GM23248 (cell line): ENCODE results near the gene MAGI1. TPM values are rescaled to one million over a fixed set of nuclear protein-coding genes. Genes with fewer than 3 reads are reported as not detected.

Source experiments
- DNase-seq: peaks from one replicate; pipeline ENCODE4 v3.0.0-alpha.2; 2015
- H2AFZ ChIP-seq: fragments of 200-600 bp; sonication (generic); 2 replicates; pipeline ENCODE4 v1.6.1; 2016; ENCODE audit warnings: antibody characterized with exemption
- H3F3A ChIP-seq: fragments of 200-600 bp; sonication (generic); 2 replicates; pipeline ENCODE4 v1.6.1; 2016; ENCODE audit warnings: mild to moderate bottlenecking, antibody characterized with exemption, mixed run types; ENCODE audit not compliant: insufficient read depth
- H3K27ac ChIP-seq: fragments of 200-600 bp; sonication (generic); 2 replicates; pipeline ENCODE4 v1.5.1; 2016; ENCODE audit warnings: mild to moderate bottlenecking
- H3K27me3 ChIP-seq: fragments of 200-600 bp; sonication (generic); replicated peaks from 2 replicates; pipeline ENCODE4 v1.6.1; 2016; ENCODE audit warnings: mild to moderate bottlenecking; ENCODE audit not compliant: insufficient read depth
- H3K36me3 ChIP-seq: fragments of 200-600 bp; sonication (generic); 2 replicates; pipeline ENCODE4 v1.6.1; 2016; ENCODE audit warnings: low read depth, mild to moderate bottlenecking
- H3K4me1 ChIP-seq: fragments of 200-600 bp; sonication (generic); 2 replicates; pipeline ENCODE4 v1.6.1; 2016; ENCODE audit warnings: mild to moderate bottlenecking; ENCODE audit not compliant: insufficient read depth
- H3K4me2 ChIP-seq: fragments of 200-600 bp; sonication (generic); one replicate; pipeline ENCODE4 v1.6.1; 2016; ENCODE audit warnings: mild to moderate bottlenecking; ENCODE audit not compliant: unreplicated experiment
- H3K4me3 ChIP-seq: fragments of 200-600 bp; sonication (generic); 2 replicates; pipeline ENCODE4 v1.5.1; 2016; ENCODE audit warnings: mild to moderate bottlenecking
- H3K79me2 ChIP-seq: fragments of 200-600 bp; sonication (generic); 2 replicates; pipeline ENCODE4 v1.6.1; 2016; ENCODE audit warnings: mild to moderate bottlenecking; ENCODE audit not compliant: insufficient read depth
- H3K9ac ChIP-seq: fragments of 200-600 bp; sonication (generic); 2 replicates; pipeline ENCODE4 v1.6.1; 2016; ENCODE audit warnings: mild to moderate bottlenecking
- H3K9me2 ChIP-seq: fragments of 200-600 bp; sonication (generic); 2 replicates; pipeline ENCODE4 v1.6.1; 2016; ENCODE audit warnings: mixed run types, mild to moderate bottlenecking, moderate library complexity; ENCODE audit not compliant: insufficient read depth
- H3K9me3 ChIP-seq: fragments of 200-600 bp; sonication (generic); one replicate; pipeline ENCODE4 v1.6.1; 2017; ENCODE audit warnings: low read depth
- H4K20me1 ChIP-seq: fragments of 200-600 bp; sonication (generic); 2 replicates; pipeline ENCODE4 v1.6.0; 2016; ENCODE audit not compliant: insufficient read depth
- EZH2 ChIP-seq: fragments of 200-600 bp; sonication (generic); IDR thresholded peaks from 2 replicates; pipeline ENCODE4 v1.6.1; 2018; ENCODE audit warnings: antibody characterized with exemption, mild to moderate bottlenecking; ENCODE audit not compliant: insufficient read depth, poor library complexity, severe bottlenecking
- EZH2phosphoT487 ChIP-seq: fragments of 200-600 bp; sonication (generic); IDR thresholded peaks from 2 replicates; pipeline ENCODE4 v1.6.1; 2018; ENCODE audit warnings: antibody characterized with exemption, moderate library complexity, mild to moderate bottlenecking, low read depth; ENCODE audit not compliant: insufficient read depth
- WGBS, 2 experiments: methylation state at CpG; one replicate each; pipeline ENCODE4 v1.1.6; 2015 to 2017; ENCODE audit warnings: low lambda C conversion rate in 2 of 2, low coverage in 1 of 2; ENCODE audit errors: missing lambda C conversion rate in 2 of 2; 5-methylcytosine and 5-hydroxymethylcytosine counted together
- in situ Hi-C: fragments of 300-500 bp; cut with MboI; formaldehyde crosslinking; loops from 2 replicates; pipeline ENCODE4 v1.15.0; 2020
- polyA plus RNA-seq: library from polyadenylated mRNA; unstranded; fragments of >200 nt; fragmentation: Nextera tagmentation; extraction: Ambion mirVana; gene quantifications from 2 replicates; pipeline ENCODE4 v1.2.1, GENCODE V29; 2016
- total RNA-seq: library from RNA; depleted of rRNA; stranded (reverse); fragments of >200 nt; shearing (Covaris generic); gene quantifications from 2 replicates; pipeline ENCODE4 v1.2.3, GENCODE V29; 2014

Gene MAGI1
- total and polyA plus RNA-seq, 2 experiments from 2014 or later = 7.3 to 13.8 TPM

- no peak overlapping the region for H3K9ac ChIP-seq
- WGBS, 2 experiments = 78 to 80% methylated on average over 10 of the region's 10 CpGs
- H3K36me3 ChIP-seq = peaks cover 16% of the 10 kb centered on the region; the same call in 1 of the 2 replicates
- H3F3A ChIP-seq = no peaks in the 10 kb centered on the region
- H3K9me2 ChIP-seq = no peaks in the 10 kb centered on the region
- no peak overlapping the region for H3K27ac ChIP-seq
- H2AFZ ChIP-seq = no peak overlapping the region
- no peaks in the 10 kb centered on the region for H3K27me3 ChIP-seq
- no peaks in the 10 kb centered on the region for H3K4me1 ChIP-seq
- H3K9me3 ChIP-seq = no peaks in the 10 kb centered on the region
- no peak overlapping the region for H3K4me2 ChIP-seq
- no peak for DNase-seq
- no peaks in the 10 kb centered on the region for H3K79me2 ChIP-seq
- no peak for TF ChIP-seq EZH2
- no peak for TF ChIP-seq EZH2phosphoT487
- H3K4me3 ChIP-seq = no peak overlapping the region
- no peaks in the 10 kb centered on the region for H4K20me1 ChIP-seq
- in situ Hi-C loops = no loop called here
These were observed 657.2 kb downstream of the MAGI1 start for GRCh38 chr3:65381496-65382010.

- 97 to 98% methylated on average over 19 to 35 of the region's 35 CpGs for WGBS, 2 experiments
These were observed 659.5 kb downstream of the MAGI1 start for GRCh38 chr3:65379223-65379622.

GRCh38 chr3:65377637-65378036, 661.1 kb downstream of the MAGI1 start:
- Histone ChIP-seq H3K9me3 (no peaks in the 10 kb centered on the region), H3K36me3 (peaks cover 16% of the 10 kb centered on the region; the same call in 1 of the 2 replicates), H3F3A (no peaks in the 10 kb centered on the region), H3K4me3 (no peak overlapping the region), H3K79me2 (no peaks in the 10 kb centered on the region), H3K9ac (no peak overlapping the region), H2AFZ (no peak overlapping the region), H3K27me3 (no peaks in the 10 kb centered on the region), H3K4me2 (no peak overlapping the region), H3K9me2 (no peaks in the 10 kb centered on the region), H4K20me1 (no peaks in the 10 kb centered on the region), H3K27ac (no peak overlapping the region), H3K4me1 (no peaks in the 10 kb centered on the region)
- TF ChIP-seq EZH2phosphoT487 = no peak
- in situ Hi-C loops = no loop called here
- no peak for DNase-seq
- 92 to 97% methylated on average over 2 of the region's 2 CpGs for whole genome bisulfite sequencing, 2 experiments

More at GRCh38 chr3:65379223-65379622, 659.5 kb downstream of the MAGI1 start:
- no peaks in the 10 kb centered on the region for H3K4me1 ChIP-seq
- H3K27ac ChIP-seq = no peak overlapping the region
- H3K4me3 ChIP-seq = no peak overlapping the region
- in situ Hi-C loops = no loop called here
- TF ChIP-seq EZH2phosphoT487 (no peak), EZH2 (no peak)
- H3K36me3 ChIP-seq = peaks cover 21% of the 10 kb centered on the region; the same call in 1 of the 2 replicates
- no peak overlapping the region for H3K4me2 ChIP-seq
- no peaks in the 10 kb centered on the region for H3F3A ChIP-seq
- no peaks in the 10 kb centered on the region for H3K79me2 ChIP-seq
- no peak overlapping the region for H2AFZ ChIP-seq
- H3K9ac ChIP-seq = no peak overlapping the region
- DNase-seq = no peak
- no peaks in the 10 kb centered on the region for H4K20me1 ChIP-seq
- H3K9me3 ChIP-seq = no peaks in the 10 kb centered on the region
- H3K27me3 ChIP-seq = no peaks in the 10 kb centered on the region
- H3K9me2 ChIP-seq = no peaks in the 10 kb centered on the region

GRCh38 chr3:65376426-65376825, 662.3 kb downstream of the MAGI1 start:
- H4K20me1 ChIP-seq = no peaks in the 10 kb centered on the region
- no peak overlapping the region for H3K4me3 ChIP-seq
- H3K9ac ChIP-seq = no peak overlapping the region
- no peak for DNase-seq
- no peak overlapping the region for H2AFZ ChIP-seq
- in situ Hi-C loops = no loop called here
- H3K9me3 ChIP-seq = no peaks in the 10 kb centered on the region
- no peaks in the 10 kb centered on the region for H3K9me2 ChIP-seq
- no peak overlapping the region for H3K4me2 ChIP-seq
- H3K79me2 ChIP-seq = no peaks in the 10 kb centered on the region
- 85% methylated on average over 2 of the region's 2 CpGs for WGBS, 2 experiments
- no peaks in the 10 kb centered on the region for H3K27me3 ChIP-seq
- no peak for TF ChIP-seq EZH2phosphoT487
- TF ChIP-seq EZH2 = no peak
- no peaks in the 10 kb centered on the region for H3K4me1 ChIP-seq
- H3K27ac ChIP-seq = no peak overlapping the region
- peaks cover 11% of the 10 kb centered on the region; the same call in 1 of the 2 replicates for H3K36me3 ChIP-seq
- H3F3A ChIP-seq = no peaks in the 10 kb centered on the region

- Histone ChIP-seq H3K4me2 (no peak overlapping the region), H3K27me3 (no peaks in the 10 kb centered on the region), H3K9ac (no peak overlapping the region), H4K20me1 (no peaks in the 10 kb centered on the region), H3K36me3 (0 out of 2 replicates have a peak, but pooled peaks cover 5% of the 10 kb centered on the region), H3F3A (no peaks in the 10 kb centered on the region), H3K27ac (no peak overlapping the region), H3K9me3 (no peaks in the 10 kb centered on the region), H3K4me3 (no peak overlapping the region), H2AFZ (no peak overlapping the region), H3K79me2 (no peaks in the 10 kb centered on the region), H3K9me2 (no peaks in the 10 kb centered on the region), H3K4me1 (no peaks in the 10 kb centered on the region)
- in situ Hi-C loops = no loop called here
- TF ChIP-seq EZH2phosphoT487 = no peak
- TF ChIP-seq EZH2 = no peak
- DNase-seq = no peak
- WGBS, 2 experiments = 92 to 93% methylated on average over 4 of the region's 4 CpGs
These were observed 667.7 kb downstream of the MAGI1 start for GRCh38 chr3:65371053-65371452.
